NOMO-1 (cell line): ENCODE results near the gene EIPR1.

Source experiments
- DNase-seq, 2 experiments: peaks; one replicate each; lab custom pipeline; 2025; ENCODE audit not compliant: unreplicated experiment in 2 of 2; lab: John Stamatoyannopoulos, UW

EIPR1 gene

DNA sequence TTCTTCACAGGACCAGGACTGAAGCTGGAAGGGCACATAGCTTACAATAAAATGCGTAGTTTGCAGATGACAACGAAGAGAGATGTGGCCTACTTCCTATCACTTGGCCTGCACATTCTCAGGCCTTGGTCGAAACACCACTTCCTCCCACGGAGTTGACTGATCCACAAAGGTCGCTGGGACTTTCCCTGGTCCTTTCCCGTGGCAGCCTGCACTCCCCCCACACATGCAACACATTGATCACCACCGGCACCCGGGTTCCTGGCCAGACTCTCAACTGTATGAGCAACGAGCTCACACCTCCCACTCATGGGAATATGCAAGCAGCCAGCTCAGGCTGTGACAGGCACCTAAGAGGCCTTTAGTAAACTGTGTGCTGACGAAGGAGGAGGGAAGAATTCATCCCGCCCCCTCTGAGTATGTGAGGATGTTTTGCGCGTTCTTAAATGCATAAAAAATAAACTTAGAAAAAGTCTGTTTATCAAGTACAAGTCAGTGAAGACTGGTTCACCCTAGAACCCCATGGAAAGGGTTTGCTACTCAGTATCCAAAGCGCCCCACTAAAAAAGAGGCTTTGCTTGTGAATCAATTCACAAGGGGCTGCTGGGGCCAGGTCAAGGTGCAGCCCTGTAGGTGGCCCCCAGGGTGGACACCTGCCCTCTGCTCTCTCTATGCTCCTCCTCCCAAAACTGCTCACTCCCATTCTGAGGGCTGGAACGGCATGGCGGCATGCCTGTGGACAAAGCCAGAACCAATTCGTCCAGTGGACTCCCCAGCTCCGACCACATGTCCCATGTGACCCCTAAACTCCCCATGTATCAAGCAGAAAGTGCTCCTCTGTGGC is 154.3 kb downstream of the EIPR1 start:
- DNase-seq = no peak

DNA sequence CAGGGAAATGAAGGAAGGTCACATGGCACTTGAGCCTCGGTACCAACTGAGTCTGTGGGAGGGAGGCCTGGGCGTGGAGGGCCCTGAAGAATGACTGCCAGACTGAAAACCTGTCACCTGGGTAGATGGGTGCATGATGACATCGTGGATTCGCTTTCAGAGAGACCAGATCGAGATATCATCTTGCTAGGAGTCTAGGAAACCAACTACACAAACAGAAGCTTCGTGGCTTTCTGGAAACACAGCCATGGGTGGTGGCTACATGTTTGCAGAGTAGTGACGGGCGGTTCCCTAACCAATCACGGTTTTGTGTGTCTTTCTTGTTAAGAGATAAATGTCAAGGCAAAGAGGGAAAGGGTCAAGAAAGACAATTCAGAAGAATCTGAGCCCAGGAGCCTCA is 155.0 kb downstream of the EIPR1 start:
- DNase-seq = no peak

DNA sequence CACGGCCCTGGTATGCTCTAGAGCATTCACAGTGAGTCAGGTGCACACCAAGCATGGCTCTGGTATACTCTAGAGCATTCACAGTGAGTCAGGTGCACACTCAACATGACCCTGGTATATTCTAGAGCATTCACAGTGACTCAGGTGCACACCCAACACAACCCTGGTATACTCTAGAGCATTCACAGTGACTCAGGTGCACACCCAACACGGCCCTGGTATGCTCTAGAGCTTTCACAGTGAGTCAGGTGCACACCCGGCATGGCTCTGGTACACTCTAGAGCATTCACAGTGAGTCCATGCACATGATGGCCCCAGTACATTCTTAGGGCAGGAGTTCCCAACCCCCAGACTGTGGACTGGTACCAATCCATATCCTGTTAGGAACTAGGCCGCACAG is 158.1 kb downstream of the EIPR1 start:
- DNase-seq = no peak

DNA sequence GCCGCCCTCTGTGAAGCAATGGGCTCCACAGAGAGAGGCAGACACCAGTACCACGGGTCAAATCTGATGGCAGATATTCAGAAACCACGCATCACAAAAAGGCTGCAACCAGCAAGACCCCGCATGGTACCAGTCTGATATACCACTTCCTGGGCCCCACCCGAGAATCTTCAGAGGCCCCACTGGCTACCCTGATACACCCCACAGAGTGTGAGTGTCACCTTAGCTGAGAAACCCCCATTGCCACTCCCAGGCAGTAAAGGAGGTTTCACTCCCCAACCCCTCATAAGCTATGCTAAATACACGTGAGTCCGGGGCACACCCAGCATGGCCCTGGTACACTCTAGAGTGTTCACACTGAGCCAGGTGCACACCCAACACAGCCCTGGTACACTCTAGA is 160.0 kb downstream of the EIPR1 start:
- no peak for DNase-seq

DNA sequence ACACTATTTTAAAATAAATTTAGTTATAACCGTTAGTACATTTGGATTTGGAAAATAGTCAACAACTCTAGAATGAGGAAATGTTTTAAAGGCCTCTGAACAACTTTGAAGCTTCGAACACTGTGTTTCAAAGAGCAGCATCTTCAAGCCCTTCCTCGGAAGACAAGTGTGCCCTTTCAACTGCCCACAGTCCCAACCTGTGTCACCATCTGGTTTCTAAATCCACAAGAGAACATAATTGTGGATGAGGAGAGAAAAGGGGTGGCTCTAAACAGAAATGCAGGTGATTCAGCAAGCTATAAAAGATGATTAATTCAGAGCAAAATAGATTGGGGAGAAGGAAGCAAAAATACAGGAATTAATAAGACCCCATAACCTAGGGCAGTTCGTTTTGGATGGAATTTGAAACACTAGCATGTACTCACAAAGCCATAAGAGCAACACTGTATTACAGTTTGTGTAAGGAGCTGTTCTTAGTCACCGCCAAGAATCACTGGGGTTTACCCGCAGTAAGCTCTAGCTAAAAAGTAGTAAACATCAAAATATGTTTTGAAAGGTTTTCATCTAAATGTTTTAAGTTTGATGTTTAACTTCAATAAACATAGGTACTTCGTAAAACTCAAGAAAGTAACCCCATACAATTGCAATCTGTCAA is 160.7 kb downstream of the EIPR1 start:
- no peak for DNase-seq

DNA sequence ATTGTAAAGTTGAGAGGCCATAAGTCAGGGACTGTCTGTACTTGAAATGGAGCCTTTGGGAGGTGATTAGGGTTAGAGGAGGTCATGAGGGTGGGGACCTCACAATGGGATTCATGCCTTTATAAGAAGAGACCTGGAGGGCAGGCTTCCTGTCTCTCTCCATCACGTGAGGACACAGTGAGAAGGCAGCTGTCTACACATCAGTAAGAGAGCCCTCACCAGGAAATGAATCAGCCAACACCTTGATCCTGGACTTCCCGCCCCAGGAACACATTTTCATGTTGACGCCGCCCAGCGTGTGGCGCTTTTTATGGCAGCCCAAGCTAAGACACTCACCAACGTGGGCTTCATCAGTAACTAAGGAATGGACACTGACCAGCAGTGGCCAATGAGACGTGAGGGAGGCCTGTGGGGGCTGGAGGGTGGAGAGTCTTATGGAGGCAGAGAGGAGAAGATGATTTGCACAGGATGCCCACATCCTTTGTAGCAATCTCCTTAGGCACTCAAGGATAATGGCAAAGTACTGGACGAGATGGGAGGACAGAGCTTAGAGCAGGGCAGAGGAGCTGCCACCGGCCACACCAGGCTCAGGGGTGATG is 162.7 kb downstream of the EIPR1 start:
- DNase-seq = no peak

DNA sequence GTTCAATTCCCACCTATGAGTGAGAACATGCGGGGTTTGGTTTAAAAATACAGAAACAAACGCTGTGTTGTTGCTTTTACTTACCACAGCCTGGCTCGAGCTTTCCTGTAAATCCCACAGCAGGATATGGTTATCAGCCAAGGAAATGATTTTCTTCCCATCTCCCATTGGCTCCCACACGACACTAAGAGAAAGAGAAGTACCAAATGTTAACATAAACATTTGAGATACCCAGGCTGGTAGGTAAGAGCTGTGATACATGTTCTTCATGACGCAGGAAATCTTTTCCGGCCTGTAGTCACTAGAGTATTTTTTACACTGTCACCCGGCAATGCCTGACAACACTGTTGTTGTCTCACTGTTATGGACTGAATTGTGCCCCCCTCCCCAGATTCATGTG is 163.6 kb downstream of the EIPR1 start:
- no peak for DNase-seq

DNA sequence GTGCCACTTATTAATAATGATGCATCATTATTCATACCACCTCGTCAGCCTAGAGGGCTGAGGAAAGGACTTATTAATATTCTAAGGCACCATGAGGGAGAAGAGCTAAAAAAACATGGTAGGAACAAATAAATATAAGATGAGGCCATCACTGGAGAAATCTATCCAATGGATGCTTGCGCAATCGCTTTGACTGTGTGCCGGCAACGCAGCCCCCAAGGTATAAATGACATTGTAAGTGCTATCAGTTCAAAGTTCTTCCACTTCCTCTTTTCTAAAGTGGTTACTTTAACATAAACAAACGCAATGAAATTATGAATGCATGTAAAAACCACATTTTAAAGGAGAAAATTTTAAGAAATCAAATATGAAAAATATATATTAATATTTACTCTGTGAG is 164.6 kb downstream of the EIPR1 start:
- no peak for DNase-seq

DNA sequence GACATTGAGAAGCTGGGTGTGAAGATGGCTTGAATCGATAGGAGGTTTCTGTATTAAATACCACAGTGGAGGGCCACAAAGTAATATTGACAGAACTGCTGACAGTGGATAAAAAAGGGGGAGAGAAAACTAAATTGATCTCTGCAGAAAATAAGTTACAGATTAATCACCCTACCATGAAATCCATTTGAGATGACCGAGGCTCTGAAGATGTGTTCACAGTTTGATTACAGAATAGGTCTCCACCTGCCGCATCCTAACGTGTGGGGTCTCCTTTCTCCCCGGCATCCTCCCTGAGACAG is 165.6 kb downstream of the EIPR1 start:
- no peak for DNase-seq

DNA sequence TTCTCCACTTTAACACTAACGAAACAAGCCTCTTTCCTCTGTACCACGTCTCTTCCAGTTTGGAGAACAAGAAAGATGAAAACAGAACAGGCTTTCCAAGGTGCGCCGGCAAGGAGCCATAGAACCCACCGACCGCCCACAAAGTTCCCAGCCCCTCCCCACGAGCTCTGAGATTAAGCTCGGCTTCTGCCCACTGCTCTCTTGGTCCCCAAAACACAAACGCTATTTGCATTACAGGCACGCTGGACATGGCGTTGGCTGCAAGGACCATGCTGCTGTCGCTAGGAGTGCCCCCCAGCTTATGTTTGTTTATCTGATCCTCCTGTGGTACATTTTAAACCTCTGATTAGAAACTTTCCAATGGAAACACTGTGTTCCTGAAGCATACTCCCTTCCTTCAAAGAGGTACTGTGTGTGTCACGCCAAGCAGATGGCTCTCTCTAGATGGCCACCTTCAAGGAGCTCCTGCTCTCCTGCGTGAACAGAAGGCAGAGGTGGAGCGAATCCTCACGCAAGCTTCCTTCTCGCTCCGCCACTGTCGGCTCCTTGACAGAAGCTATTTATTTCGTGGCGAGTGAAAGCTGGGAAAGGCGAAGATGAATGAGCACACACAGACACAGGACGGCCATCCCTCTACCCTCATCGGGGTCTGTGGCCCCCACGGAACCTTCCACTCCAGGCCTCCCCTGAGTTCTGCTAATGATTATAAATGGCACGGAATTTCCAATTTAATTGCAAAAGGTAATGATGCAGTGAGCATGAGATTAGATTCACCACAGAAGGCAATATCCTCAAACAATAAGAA is 166.2 kb downstream of the EIPR1 start:
- no peak for DNase-seq

DNA sequence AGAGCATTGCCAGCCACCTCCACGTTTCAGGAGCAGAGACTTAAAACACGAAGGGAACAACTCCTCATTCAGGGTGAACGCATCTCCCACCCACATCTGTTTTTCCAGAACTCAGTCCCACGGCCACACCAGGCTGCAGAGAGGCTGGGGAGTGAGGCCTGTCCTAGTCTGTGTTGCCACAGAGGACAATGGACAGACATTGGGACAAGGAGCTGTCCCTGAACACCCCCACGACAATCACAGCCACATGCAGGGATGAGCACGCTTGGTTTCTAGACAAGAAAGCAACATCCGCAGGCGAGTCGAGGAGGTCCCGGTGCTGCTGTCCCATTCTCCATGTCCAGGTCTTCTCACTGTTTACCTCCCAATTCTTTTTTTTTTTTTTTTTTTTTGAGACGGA is 167.4 kb downstream of the EIPR1 start:
- no peak for DNase-seq

DNA sequence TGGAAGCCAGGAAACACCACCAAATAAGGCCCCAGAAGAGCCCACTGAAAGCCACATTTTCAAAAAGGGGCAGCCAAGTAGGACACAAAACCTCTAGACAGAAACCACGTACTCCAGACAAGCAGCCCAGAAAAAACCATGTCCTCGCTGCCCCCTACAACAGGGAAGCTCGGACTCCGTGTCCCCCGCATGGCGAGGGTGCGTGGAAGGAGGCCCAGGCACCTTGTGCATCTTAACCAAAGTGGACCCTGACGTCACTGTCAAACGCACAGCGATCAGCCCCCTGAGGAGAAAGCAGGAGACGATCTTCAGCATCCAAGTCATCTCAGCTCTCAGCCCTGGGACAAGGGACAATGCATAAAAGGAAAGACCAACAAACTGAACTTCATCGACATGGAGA is 168.4 kb downstream of the EIPR1 start:
- DNase-seq = no peak

DNA sequence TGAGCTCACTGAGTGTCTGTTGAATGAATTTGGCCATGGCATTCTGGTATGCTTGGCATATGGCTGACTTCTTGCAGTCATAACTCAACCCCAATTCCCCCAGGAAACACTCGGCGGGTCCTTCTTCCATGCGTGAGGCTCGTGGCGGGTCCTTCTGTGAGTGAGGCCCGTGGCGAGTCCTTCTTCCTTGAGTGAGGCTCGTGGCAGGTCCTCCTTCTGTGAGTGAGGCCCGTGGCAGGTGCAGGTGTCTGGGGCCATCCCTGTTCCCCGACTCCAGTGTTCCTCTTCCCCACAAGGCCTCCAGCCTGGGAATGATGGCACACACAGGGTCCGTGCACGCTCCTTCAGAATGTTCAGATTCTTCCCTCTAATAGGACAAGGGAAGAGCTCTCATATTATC is 169.0 kb downstream of the EIPR1 start:
- no peak for DNase-seq

DNA sequence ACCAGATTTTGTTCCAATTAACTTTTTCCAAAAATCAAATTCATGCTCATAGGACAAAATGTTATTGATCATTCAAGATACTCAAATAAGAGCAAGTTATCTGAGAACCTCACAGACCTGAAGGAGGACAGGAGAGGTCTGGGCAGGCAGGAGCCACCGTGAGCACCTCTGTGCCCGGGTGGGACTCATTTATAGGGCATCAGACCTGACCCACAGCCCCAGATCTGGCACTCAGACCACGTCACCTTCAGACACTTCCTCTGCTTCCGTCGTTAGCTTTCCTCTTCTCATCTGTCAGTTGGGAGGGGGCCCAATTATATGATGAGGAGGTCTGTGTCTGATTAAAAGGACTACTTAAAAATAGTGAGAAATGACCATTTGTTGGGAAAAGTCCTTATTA is 169.4 kb downstream of the EIPR1 start:
- no peak for DNase-seq

DNA sequence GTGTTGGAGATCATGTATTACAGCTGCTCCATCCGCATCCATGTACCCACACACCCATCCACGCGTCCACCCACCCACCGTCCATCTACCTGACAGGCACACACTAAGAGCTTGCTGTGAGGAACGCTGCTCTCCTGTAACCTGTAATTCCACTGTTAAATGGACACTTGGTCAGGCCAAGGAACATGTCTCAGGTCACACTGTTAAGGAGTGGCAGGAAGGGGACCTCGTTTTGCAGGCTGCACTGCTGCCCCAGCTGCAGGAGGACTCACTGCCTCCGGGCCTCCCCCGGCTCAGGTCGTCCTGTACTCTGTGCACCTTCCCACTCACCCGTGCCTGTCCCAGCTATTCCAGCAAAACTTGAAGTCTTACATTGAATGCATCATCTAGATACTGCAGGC is 170.5 kb downstream of the EIPR1 start:
- DNase-seq = no peak

DNA sequence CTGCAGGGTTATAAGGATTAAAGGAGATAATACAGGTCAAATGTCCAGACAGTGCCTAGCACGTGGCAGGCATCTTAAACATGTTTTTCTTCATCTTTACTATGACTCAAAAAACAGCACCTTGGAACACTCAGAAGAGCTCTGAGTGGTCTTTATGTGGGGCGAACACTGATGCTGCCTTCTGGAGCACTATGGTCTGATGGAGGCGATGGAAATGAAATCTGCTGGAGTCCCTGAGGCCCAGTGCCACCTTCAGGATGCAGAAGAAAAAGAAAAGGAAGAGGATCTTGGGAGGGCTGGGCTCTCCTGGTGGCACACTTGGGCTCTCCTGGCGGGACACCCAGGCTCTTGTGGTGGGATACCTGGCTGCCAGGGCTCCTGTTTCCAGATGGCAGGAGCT is 171.8 kb downstream of the EIPR1 start:
- no peak for DNase-seq

DNA sequence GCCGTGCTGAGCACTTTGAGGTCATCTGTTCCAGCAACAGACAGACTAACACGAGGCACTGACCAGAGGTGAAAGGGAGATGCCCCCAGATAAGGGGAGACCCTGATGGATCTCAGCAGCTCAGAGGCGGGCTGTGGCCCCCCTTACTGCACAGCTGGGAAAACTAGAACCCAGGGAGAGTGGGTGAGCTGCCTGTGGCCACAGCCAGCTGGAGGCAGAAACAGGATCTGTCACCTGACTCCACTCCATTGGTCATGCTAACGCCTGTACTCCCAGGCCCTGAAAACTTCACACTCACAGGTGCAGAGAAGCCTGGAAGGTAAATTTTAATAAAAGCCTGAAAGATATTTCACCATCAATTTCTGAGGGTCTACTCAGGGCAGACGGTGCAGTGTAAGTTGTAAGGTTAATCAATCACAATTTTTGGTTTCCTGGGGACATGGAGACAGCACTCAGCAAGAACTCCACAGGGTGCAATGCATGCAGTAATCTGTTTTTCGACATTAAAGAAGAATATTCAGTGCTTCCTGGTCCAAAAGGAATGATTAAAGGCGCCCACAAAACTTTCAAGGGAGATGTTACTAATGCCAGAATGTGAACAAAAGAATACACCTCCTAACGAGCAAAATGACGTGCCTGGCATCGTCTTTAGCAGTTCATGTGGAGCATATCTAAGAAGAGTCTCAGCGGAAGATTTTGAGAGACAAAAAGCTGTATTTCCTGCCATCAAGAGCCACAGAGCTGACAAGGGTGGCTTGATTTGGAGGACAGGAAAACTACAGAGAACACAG is 173.4 kb downstream of the EIPR1 start:
- no peak for DNase-seq

DNA sequence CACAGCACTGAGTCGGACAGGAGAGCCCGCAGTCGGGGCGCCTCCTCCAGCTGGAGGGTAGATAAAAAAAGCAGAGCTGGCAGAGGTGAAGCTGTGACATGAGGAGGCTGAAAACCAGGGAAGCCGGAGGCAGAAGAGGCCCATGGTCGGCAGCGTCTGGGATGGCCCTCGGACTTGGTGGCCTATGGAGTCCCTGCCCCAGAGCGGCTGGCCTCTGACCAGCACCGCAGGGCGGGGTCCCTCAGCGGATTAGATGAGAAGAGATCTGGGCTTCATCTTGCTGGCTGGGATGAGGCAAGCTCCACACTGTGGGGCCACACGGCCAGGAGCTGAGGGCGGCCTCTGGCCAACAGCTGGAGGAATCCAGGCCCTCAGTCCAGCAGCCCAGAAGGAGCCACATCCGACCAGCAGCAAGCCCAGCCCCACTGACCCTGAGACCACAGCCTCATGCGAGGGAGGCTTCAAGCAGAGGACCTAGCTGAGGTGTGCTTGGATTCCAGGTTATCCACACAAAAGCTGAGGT is 174.1 kb downstream of the EIPR1 start:
- DNase-seq = no peak

DNA sequence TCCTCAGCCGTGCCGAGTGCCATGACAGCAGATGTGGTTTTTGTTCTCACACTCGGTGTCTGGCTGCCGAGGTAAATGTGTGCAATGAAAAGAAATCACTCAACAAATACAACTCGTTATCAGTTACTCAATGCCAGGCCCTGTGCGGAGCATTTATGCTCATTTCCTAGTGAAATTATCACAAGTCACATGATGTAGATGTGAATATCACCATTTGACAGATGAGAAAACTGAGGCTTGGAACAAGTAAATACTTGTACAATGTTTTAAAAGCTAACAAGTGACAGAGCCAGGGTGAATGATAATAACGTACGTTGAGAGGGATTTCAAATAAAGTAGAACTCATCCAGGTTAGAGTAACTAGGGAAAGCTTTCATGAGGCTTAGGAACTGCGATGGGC is 174.7 kb downstream of the EIPR1 start:
- DNase-seq = no peak

DNA sequence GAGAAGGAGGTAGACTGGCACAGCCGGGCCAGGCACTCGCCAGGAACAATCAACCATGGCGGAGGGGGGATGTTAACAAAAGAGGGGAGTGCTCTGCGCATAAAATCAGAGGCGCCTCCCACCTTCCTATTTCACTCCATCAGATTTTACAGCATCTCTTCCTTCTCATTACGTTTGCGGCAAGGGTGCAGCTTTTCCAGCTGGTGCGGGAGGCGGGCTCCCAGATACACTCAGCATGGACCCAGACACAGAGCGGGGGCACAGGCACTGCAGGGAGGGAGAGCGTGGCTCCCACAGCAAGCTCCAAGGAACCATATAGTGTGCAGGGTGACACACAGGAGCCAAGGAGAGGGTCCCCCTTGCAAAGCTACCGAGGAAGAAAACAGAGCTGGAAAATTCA is 176.3 kb downstream of the EIPR1 start:
- DNase-seq = no peak
